ENCODE data around the gene BPIFB2. TPM values are rescaled to one million over a fixed set of nuclear protein-coding genes. Genes with fewer than 3 reads are reported as not detected.

Gene BPIFB2
- total and polyA plus RNA-seq, 4 donors, result 0.33 to 3.7 (median 1.5) TPM

DNA sequence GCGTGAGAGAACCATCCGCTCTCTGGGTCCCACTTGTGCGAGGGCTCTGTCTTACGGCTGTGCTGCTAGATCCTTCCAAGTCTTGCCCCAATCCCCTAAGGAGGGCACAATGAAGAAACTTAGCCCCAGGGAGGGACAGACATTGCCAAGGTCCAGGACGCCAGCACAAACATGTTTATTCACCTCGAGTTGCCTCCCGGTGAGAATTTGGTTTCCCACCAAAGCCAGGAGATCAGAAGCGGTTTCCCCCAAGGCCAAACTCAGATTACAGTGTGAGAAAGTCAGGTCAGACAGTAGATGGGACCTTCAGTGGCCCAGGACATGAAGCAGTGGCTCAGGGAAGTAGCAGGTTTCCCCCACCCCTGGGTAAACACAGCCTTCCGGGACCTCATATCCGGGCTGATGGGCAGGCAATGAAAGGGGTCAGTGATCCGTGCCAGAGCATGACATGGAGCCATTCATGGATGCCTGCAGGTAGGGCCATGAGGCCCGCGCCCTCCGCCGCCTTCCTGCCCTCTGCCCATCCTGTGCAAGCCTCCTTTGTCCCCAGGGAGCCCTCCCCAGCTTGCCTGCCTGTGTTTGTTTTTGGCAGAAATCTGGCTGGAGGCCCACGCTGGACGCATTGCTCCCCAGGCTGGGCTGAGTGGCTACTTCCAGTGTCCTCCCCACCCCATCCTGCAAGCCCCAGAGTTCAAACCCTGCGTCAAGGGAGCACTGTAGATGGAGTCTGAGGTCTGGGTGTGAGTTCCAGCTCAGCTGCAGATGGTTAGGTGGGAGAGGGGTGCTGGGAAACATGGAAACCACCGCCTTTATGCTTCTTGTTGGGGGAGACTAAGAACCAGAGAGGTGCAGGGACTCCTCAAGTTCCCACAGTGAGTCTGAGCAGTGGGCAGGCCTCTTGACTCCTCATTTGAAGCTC lies 2.0 kb downstream of the BPIFB2 start:
- H3K9ac ChIP-seq (ENCODE audit: low read depth in 1 of 2, low read length in 2 of 2), result no peak overlapping the region
- 60% methylated on average over 19 of the region's 19 CpGs for WGBS

DNA sequence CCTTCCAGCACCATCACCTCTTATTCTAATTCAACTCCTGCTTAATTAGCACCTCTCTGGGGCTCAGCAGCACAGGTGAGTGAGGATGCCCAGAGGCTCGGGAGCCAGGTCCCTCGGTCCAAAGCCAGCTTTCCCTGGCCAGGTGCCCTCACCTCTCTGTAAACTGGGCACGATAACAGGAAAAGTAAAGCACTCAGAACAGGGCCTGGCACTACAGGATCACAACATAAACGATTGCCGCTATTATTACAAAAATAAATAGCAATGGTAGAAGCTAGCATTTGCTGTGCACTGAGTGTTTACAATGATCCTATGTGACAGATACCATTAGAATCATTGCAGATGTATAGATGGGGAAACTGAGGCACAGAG lies 2.6 kb downstream of the BPIFB2 start:
- H3K9me3 ChIP-seq (ENCODE audit: control insufficient read depth in 4 of 4, low read length in 3 of 4), result peaks cover 0 to 2% (median 0%) of the 10 kb centered on the region in 4 donors
- H3K4me3 ChIP-seq (ENCODE audit: low read depth in 1 of 3, low read length in 3 of 3), result no peak overlapping the region
- peaks cover 0 to 7% (median 1%) of the 10 kb centered on the region in 4 donors for H3K4me1 ChIP-seq (ENCODE audit: control insufficient read depth in 4 of 4, insufficient read depth in 4 of 4, low read length in 3 of 4)
- no peak for DNase-seq (ENCODE audit: low spot score)
- peaks cover 0 to 2% (median 0%) of the 10 kb centered on the region in 4 donors for H3K27me3 ChIP-seq (ENCODE audit: control insufficient read depth in 4 of 4, insufficient read depth in 4 of 4, low read length in 3 of 4)
- no peak overlapping the region for H3K9ac ChIP-seq (ENCODE audit: low read depth in 1 of 2, low read length in 2 of 2)
- H3K36me3 ChIP-seq (ENCODE audit: control insufficient read depth in 4 of 4, insufficient read depth in 3 of 4, low read depth in 1 of 4, low read length in 3 of 4), result no peaks in the 10 kb centered on the region
- TF ChIP-seq FOXA1 (IDR thresholded peaks at IDR 0.05), result no peak
- TF ChIP-seq, protein P1, sequence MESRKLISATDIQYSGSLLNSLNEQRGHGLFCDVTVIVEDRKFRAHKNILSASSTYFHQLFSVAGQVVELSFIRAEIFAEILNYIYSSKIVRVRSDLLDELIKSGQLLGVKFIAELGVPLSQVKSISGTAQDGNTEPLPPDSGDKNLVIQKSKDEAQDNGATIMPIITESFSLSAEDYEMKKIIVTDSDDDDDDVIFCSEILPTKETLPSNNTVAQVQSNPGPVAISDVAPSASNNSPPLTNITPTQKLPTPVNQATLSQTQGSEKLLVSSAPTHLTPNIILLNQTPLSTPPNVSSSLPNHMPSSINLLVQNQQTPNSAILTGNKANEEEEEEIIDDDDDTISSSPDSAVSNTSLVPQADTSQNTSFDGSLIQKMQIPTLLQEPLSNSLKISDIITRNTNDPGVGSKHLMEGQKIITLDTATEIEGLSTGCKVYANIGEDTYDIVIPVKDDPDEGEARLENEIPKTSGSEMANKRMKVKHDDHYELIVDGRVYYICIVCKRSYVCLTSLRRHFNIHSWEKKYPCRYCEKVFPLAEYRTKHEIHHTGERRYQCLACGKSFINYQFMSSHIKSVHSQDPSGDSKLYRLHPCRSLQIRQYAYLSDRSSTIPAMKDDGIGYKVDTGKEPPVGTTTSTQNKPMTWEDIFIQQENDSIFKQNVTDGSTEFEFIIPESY (IDR thresholded peaks at IDR 0.05), result no peak
- TF ChIP-seq HNF4G (IDR thresholded peaks at IDR 0.05), result no peak
- TF ChIP-seq EGR1 (IDR thresholded peaks at IDR 0.05; ENCODE audit: low read depth in 2 of 2), result no peak
- TF ChIP-seq, protein P2, sequence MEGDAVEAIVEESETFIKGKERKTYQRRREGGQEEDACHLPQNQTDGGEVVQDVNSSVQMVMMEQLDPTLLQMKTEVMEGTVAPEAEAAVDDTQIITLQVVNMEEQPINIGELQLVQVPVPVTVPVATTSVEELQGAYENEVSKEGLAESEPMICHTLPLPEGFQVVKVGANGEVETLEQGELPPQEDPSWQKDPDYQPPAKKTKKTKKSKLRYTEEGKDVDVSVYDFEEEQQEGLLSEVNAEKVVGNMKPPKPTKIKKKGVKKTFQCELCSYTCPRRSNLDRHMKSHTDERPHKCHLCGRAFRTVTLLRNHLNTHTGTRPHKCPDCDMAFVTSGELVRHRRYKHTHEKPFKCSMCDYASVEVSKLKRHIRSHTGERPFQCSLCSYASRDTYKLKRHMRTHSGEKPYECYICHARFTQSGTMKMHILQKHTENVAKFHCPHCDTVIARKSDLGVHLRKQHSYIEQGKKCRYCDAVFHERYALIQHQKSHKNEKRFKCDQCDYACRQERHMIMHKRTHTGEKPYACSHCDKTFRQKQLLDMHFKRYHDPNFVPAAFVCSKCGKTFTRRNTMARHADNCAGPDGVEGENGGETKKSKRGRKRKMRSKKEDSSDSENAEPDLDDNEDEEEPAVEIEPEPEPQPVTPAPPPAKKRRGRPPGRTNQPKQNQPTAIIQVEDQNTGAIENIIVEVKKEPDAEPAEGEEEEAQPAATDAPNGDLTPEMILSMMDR (IDR thresholded peaks at IDR 0.05; ENCODE audit: low read depth, low read length, missing input control), result no peak
- TF ChIP-seq, protein P3, sequence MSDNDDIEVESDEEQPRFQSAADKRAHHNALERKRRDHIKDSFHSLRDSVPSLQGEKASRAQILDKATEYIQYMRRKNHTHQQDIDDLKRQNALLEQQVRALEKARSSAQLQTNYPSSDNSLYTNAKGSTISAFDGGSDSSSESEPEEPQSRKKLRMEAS (IDR thresholded peaks at IDR 0.05), result no peak
- no peak for TF ChIP-seq YY1 (IDR thresholded peaks at IDR 0.05)
- TF ChIP-seq JUND (IDR thresholded peaks at IDR 0.05), result no peak
- no peak for TF ChIP-seq RAD21 (IDR thresholded peaks at IDR 0.05)
- TF ChIP-seq RXRA (IDR thresholded peaks at IDR 0.05), result no peak
- TF ChIP-seq FOXA2 (IDR thresholded peaks at IDR 0.05), result no peak
- TF ChIP-seq, protein P4, sequence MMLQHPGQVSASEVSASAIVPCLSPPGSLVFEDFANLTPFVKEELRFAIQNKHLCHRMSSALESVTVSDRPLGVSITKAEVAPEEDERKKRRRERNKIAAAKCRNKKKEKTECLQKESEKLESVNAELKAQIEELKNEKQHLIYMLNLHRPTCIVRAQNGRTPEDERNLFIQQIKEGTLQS (IDR thresholded peaks at IDR 0.05), result no peak
- no peak for TF ChIP-seq HNF4A (conservative IDR thresholded peaks at IDR 0.05)
- no peak for TF ChIP-seq TAF1 (conservative IDR thresholded peaks at IDR 0.05)
- no peak for TF ChIP-seq SP1 (IDR thresholded peaks at IDR 0.05)
- no peak for TF ChIP-seq GABPA (IDR thresholded peaks at IDR 0.05 in 1 of 2, conservative IDR thresholded peaks at IDR 0.05 in 1 of 2)
- 31% methylated on average over 5 of the region's 5 CpGs for WGBS
- H3K27ac ChIP-seq (ENCODE audit: low read depth in 1 of 2, low read length in 2 of 2), result no peak overlapping the region

More for the DNA sequence above, 2.0 kb downstream of the BPIFB2 start:
- Histone ChIP-seq H3K27me3 (ENCODE audit: control insufficient read depth in 4 of 4, insufficient read depth in 4 of 4, low read length in 3 of 4) (peaks cover 0 to 2% (median 0%) of the 10 kb centered on the region in 4 donors), H3K27ac (ENCODE audit: low read depth in 1 of 2, low read length in 2 of 2) (no peak overlapping the region), H3K9me3 (ENCODE audit: control insufficient read depth in 4 of 4, low read length in 3 of 4) (peaks cover 0 to 2% (median 0%) of the 10 kb centered on the region in 4 donors), H3K36me3 (ENCODE audit: control insufficient read depth in 4 of 4, insufficient read depth in 3 of 4, low read depth in 1 of 4, low read length in 3 of 4) (no peaks in the 10 kb centered on the region), H3K4me1 (ENCODE audit: control insufficient read depth in 4 of 4, insufficient read depth in 4 of 4, low read length in 3 of 4) (peaks cover 0 to 7% (median 1%) of the 10 kb centered on the region in 4 donors), H3K4me3 (ENCODE audit: low read depth in 1 of 3, low read length in 3 of 3) (no peak overlapping the region)
- no peak for TF ChIP-seq HNF4G (IDR thresholded peaks at IDR 0.05)
- TF ChIP-seq JUND (IDR thresholded peaks at IDR 0.05), result no peak
- TF ChIP-seq FOXA2 (IDR thresholded peaks at IDR 0.05), result no peak
- TF ChIP-seq TAF1 (conservative IDR thresholded peaks at IDR 0.05), result no peak
- TF ChIP-seq, protein P5, sequence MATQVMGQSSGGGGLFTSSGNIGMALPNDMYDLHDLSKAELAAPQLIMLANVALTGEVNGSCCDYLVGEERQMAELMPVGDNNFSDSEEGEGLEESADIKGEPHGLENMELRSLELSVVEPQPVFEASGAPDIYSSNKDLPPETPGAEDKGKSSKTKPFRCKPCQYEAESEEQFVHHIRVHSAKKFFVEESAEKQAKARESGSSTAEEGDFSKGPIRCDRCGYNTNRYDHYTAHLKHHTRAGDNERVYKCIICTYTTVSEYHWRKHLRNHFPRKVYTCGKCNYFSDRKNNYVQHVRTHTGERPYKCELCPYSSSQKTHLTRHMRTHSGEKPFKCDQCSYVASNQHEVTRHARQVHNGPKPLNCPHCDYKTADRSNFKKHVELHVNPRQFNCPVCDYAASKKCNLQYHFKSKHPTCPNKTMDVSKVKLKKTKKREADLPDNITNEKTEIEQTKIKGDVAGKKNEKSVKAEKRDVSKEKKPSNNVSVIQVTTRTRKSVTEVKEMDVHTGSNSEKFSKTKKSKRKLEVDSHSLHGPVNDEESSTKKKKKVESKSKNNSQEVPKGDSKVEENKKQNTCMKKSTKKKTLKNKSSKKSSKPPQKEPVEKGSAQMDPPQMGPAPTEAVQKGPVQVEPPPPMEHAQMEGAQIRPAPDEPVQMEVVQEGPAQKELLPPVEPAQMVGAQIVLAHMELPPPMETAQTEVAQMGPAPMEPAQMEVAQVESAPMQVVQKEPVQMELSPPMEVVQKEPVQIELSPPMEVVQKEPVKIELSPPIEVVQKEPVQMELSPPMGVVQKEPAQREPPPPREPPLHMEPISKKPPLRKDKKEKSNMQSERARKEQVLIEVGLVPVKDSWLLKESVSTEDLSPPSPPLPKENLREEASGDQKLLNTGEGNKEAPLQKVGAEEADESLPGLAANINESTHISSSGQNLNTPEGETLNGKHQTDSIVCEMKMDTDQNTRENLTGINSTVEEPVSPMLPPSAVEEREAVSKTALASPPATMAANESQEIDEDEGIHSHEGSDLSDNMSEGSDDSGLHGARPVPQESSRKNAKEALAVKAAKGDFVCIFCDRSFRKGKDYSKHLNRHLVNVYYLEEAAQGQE (IDR thresholded peaks at IDR 0.05), result no peak
- TF ChIP-seq, protein P3 (IDR thresholded peaks at IDR 0.05), result no peak
- TF ChIP-seq FOXA1 (IDR thresholded peaks at IDR 0.05), result no peak
- TF ChIP-seq RXRA (IDR thresholded peaks at IDR 0.05), result no peak
- no peak for TF ChIP-seq HNF4A (conservative IDR thresholded peaks at IDR 0.05)
- no peak for DNase-seq (ENCODE audit: low spot score)

Data from liver (tissue), 9 donors.